GM11168 (cell line): Measurements from ENCODE around the gene GFPT2.

Experiments used
- in situ Hi-C: fragments of 300-500 bp; cut with MboI; formaldehyde crosslinking; loops from one replicate; pipeline ENCODE4 v1.12.0; 2022; ENCODE audit warnings: low sequenced_read_pairs; ENCODE audit not compliant: unreplicated experiment

The GFPT2 gene

GRCh38 chr5:180353980-180354452, 880 bp upstream of the GFPT2 start:
- in situ Hi-C loops = no loop called here

DNA sequence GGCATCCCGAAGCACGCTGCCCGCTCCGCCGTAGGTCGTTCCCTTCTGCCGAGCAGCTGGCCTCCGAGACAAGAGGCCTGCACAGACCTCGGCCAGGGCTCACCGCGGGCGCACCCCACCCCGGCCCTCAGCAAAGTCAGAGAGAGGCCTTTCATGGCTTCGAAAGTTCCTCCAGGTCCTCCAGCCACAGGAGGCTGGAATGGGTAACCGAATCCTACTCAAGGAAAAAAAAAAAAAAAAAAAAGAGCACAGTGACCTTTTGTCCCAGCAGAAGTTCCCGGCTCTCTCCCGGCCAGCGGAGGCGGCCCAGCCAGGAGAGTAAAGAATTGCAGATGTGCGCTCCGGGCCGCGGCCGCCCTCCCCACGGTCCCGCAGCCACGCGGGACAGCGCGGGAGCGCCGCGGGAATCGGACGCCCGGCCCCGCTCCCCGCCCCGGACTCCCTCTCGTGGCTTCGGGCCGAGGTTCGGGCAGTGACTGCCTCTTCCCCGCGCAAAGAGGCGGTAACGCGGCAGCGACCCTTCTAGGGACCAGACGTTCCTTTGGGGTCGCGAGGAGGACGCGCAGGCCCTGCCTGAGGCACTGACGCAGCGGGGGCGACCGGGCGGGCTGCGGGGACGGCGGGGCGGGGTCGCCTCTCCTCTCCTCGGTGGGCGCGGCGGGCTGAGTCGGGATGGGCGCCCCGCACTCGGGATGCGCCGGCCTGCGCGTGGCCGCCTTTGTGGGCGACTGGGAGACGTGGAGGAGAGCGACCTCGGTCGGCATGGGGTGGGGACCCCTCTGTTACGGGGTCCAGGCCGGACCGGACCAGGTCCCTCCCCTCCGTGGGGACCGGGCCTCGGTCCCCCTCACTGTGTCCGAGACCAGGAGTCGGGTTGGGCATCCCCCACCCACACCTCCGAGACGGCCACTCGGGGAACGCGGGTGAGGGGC, 754 bp downstream of the GFPT2 start:
- in situ Hi-C loops = no loop called here

DNA sequence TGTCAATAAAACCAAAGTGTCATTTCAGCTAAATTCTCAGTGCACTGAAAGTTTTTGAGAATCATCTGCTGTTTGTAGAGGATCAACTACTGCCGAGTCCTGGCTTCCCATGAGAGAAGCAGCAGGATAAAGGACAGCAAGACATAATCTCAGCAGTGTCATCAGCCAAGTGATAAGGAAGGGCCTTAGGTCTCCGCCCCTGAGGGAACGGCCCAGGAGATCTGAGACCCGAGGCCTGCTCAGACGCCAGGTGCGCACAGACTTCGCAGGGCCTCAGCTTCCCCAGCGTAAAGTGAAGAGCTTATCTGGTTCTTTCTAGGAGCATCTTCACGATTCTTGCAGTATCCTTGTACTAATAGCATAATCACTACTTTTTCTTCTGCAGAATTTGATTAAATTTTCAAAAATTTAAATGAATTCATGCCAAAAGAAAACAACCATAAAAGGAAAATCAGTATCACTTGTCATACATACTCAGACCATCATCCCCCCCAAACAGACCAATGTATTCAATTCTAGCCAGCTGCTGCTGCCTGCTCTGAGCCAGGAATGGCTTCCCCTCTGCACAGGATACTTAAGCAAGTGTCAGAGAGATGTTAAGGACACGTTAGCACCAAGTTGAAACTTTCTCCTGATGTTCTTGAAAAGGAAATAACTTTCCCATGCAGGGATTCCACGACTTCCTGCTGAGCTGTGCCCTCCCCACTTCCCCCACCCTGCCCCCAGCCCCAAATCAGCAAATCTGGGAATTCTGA, 2.2 kb downstream of the GFPT2 start:
- in situ Hi-C loops = no loop called here

DNA sequence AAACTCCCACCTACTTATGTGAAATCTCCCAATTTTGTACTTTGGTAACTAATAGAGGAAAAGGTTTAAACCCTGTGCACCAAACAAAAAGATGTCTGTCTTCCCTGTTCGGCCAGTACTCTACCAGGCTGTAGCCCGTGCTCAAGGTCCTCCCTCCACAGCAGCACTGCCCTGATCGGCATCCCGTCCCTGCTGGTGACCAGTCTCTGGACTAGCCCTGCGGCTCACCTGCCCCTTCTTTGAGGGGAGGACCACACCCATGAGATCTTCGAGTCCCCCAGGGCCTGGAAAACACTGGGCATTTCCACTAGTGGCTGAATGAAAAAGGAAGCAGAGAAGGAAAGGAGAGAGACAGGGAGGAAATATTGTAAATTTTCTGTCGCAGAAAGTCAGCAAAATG, 2.8 kb downstream of the GFPT2 start:
- in situ Hi-C loops = no loop called here

DNA sequence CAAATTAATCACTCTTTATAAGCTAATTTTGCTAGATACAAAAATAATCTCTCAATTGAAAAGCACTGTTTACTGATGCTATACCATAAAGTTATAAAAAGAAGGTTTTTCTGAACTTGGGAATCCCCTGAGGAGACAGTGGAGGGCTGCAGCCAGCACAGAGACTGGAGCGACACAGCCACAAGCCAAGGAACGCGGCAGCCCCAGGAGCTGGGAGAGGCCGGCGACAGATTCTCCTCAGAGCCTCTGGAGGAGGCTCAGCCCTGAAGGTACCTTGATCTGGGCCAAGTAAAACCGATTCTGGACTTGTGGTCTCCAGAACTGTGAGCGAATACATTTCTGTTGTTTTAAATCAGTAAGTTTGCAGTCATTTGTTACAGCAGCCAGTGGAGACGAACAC, 3.7 kb downstream of the GFPT2 start:
- in situ Hi-C loops = no loop called here

DNA sequence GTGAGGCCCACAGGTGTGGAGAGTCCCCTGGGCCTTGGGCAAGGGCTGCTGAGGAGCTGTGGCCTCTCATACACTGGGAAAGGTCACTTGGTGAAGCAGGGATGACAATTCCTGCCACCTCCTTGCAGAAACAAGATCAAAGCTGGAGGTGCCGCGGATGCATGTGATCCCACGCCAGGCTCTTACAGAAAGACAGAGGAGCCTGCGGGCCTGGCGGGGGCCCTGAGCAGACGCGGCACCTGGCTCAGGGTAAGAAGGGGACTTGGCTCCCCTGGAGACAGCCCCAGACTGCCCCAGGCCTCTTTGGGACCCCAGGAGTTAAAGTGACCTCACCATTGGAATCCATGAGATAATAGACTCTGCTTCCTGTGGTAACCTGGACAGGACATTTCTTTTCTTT, 4.8 kb downstream of the GFPT2 start:
- in situ Hi-C loops = no loop called here

DNA sequence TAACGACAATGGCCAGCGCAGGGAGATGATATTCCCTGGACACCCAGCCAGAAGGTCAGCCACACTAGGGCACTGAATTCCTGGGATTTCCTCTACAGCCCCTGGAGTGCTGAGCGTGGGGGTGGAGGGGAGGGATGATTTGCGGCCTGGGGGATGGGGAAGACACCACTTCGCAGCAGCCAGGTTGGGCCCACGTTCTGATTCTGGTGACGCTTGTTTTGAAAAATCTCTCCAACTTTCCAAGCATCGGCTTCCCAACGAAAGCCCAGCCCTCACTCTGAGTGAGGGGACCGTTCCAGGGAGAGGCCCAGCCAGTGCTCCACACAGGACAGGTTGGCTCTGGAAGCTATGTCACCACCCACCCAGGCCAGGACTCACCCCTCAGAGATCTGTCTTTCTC, 5.4 kb downstream of the GFPT2 start:
- in situ Hi-C loops = no loop called here

- in situ Hi-C loops = no loop called here
Observed at GRCh38 chr5:180346358-180346757, 6.8 kb downstream of the GFPT2 start.

- in situ Hi-C loops = no loop called here
Observed at GRCh38 chr5:180345781-180346180, 7.4 kb downstream of the GFPT2 start.

GRCh38 chr5:180345186-180345585, 8.0 kb downstream of the GFPT2 start:
- in situ Hi-C loops = no loop called here

GRCh38 chr5:180344696-180344999, 8.5 kb downstream of the GFPT2 start:
- in situ Hi-C loops = no loop called here

DNA sequence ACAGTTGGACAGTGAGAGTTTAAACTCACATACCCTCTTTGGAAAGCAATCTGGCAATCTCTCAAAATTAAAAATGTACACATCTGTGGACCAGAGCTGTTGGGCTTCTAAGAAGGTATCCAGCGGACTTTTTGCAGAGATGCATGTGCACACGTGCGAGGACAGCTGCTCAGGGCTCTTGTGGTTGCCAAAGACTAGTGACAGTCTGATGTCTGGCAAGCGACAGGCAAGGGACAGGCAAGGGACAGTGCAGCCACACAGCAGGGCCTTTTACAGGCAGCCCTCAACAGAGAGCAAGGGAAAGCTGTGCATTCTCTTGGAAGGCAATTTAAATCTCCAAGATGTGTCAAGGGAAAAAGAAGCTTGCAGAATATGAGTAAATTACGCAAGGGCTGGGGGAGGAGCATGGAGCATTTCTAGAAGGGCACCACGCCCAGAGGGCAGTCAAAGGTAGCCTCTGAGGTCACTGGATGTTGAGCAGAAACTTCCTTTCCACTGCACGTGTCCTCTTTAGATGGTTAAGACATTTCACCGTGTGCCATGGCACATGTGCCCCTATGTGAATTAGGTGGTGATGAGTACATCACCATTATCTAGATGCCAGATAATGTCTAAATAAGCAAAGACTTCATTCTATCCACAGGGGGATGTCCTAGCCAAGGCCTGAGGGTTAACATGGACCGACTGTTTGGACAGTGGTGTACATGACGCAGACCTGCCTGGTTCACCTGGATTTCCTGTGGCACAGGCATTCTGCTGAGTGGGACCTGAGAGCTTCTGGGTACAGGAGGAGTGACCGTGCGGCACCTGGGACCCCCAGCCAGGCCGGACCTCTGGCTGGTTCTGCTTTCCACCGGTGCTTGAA, 9.1 kb downstream of the GFPT2 start:
- in situ Hi-C loops = no loop called here

- in situ Hi-C loops = no loop called here
Observed at GRCh38 chr5:180343110-180343830, 9.9 kb downstream of the GFPT2 start.

DNA sequence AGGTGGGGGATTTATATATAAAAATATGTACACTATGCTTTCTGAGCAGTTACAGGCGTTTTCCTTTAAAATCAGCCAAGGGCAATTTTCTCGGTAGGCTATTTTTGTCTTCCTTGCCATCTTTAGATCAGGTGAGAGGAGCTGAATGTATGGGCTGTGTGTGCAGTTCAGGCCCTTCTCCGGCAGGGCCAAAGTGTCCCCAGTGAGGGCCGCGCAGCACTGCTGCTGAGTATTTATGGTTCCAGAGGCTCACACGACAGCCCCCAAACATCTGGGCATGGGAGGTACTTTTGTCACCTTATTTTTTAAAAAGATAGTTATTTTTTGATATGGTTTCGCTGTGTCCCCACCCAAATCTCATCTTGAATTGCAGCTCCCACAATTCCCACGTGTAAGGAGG, 11.5 kb downstream of the GFPT2 start:
- in situ Hi-C loops = no loop called here

- in situ Hi-C loops = no loop called here
Observed at GRCh38 chr5:180340856-180341255, 12.3 kb downstream of the GFPT2 start.

DNA sequence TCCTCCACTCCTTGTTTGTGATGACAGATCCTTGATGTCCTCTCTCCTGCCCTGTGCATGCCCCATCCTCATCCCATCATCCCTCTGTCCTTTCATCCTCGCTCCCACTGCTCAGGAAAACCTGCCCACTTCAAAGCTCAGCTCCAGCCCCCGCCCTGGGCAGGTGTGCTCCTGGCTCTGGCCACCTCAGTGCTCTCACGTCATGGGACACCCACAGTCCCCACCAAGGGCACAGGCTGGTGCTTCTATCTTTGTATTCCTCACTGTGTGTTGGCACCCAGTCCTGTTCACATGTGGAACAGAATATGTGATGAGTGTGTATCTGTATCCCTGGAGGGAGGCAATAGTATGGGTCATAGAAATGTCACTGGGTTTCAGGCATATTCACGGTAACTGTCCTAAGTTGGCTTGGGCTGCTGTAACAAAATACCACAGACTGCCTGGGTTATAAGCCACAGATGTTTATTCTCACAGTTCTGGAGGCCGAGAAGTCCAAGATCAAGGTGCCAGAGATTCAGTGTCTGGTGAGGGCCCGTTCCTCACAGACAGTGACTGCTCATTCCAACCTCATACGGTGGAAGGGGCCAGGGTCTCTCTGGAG, 13.5 kb downstream of the GFPT2 start:
- in situ Hi-C loops = no loop called here

- in situ Hi-C loops = no loop called here
Observed at GRCh38 chr5:180338001-180338707, 15.0 kb downstream of the GFPT2 start.

DNA sequence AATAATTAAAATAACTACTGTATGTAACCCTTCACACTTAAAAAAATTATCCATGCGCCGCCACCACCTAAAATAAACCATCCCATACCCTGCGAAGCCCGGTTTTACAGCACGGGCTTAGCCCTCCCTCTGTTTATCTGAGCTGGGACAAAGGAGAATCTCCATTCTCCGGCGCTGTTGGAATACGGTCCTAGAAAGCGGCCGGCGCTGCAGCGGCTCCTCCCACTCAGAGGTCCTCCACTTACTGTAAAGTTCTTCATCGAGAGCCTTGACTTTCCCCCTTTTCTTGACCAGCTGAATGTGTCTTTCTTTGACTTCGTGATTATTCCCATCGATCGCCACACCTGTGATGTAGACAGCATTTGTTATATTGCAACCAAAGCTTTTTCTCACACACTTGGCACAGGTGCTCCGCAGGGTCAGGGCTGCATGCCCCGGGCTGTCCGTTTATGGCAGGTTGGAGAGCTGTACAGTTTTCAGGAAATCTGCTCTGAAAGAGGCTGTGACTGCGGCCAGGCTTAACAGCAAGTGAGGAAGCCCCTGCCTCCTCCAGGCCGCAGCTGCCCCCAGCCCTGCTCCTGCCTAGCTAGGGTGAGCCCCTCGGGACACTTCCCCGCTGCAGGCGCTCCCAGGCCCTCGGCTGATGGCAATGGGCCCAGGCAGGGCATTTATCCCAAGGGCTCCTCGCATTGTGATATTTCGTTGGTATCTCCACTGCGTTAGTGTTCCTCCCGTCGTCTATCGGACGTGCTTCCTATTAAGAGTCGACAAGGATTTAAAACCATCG, 16.7 kb downstream of the GFPT2 start:
- in situ Hi-C loops = no loop called here
